ENCODE data around the gene ETV5. TPM values are rescaled to one million over a fixed set of nuclear protein-coding genes. Genes with fewer than 3 reads are reported as not detected.

The ETV5 gene
- total and polyA plus RNA-seq, 10 of the 15 experiments (the other 5 are each of a cell fraction or from before 2014, with no cell fraction given) = 5.0 to 18.4 (median 7.4) TPM

- no peaks in the 10 kb centered on the region for H3K36me3 ChIP-seq (ENCODE audit: control insufficient read depth in 2 of 2, insufficient read depth in 2 of 2, low read length in 1 of 2)
- no peaks in the 10 kb centered on the region; a peak in 1 of 4 replicates for H3K27me3 ChIP-seq (replicated peaks in 1 of 2; ENCODE audit: control insufficient read depth in 2 of 2, insufficient read depth in 2 of 2, low read length in 1 of 2)
- 32% methylated on average over 3 of the region's 3 CpGs for WGBS (ENCODE audit: insufficient coverage, insufficient replicate concordance, low lambda C conversion rate, missing lambda C conversion rate)
- no peaks in the 10 kb centered on the region; the same call in 2 of the 3 replicates for H3K9me3 ChIP-seq (replicated peaks; ENCODE audit: control insufficient read depth, insufficient read depth, low read length)
- peaks cover 6% of the 10 kb centered on the region for H3K4me1 ChIP-seq (ENCODE audit: control insufficient read depth, insufficient read depth, low read length)
- DNase-seq (ENCODE audit: low read depth, low spot score) (peak; percentile 40), ATAC-seq (peak; percentile 91), FAIRE-seq (peak; percentile 73)
- in situ Hi-C loops (cut with MboI) = no loop called here
- RAD21 ChIA-PET (ENCODE audit: unreplicated experiment) = no interaction called here
- BruUV-seq (replicated peaks) = no TSS peak
- no peak overlapping the region for H2AFZ ChIP-seq (ENCODE audit: control insufficient read depth, low read depth, low read length)
- CTCF ChIA-PET = no interaction called here
- POLR2A ChIA-PET = no interaction called here
- intact Hi-C loops (cut with micrococcal nuclease; ENCODE audit: unreplicated experiment) = no loop called here
- no peak overlapping the region for H3K4me3 ChIP-seq
- H4K20me1 ChIP-seq (ENCODE audit: control insufficient read depth, insufficient read depth) = no peaks in the 10 kb centered on the region
- H3K27ac ChIP-seq (ENCODE audit: control insufficient read depth, insufficient read depth) = no peak overlapping the region
- H3K9ac ChIP-seq (ENCODE audit: control insufficient read depth, insufficient read depth, low read length) = no peak overlapping the region
- H3K79me2 ChIP-seq (ENCODE audit: control insufficient read depth, insufficient read depth, low read length) = no peaks in the 10 kb centered on the region
- SMC1A ChIA-PET (ENCODE audit: uncharacterized antibody, unreplicated experiment) = interaction anchor here (0.7 to 3.4 kb wide), 4 partner anchors 9 to 194 kb away, joined by 3 to 11 read pairs (median 3); no protein-coding TSS in a partner anchor
- H3K4me2 ChIP-seq (ENCODE audit: control insufficient read depth, insufficient read depth) = peak overlapping the region; percentile 31; the same call in 1 of the 2 replicates
- TF ChIP-seq ATF2 (IDR thresholded peaks at IDR 0.05; ENCODE audit: low read length) = 0 out of 2 replicates have a peak, but pooled peaks have one; percentile 23
- 0 out of 2 replicates have a peak, but pooled peaks have one; percentile 17 for TF ChIP-seq CREM (IDR thresholded peaks at IDR 0.05; ENCODE audit: low read depth)
- TF ChIP-seq, protein P1, sequence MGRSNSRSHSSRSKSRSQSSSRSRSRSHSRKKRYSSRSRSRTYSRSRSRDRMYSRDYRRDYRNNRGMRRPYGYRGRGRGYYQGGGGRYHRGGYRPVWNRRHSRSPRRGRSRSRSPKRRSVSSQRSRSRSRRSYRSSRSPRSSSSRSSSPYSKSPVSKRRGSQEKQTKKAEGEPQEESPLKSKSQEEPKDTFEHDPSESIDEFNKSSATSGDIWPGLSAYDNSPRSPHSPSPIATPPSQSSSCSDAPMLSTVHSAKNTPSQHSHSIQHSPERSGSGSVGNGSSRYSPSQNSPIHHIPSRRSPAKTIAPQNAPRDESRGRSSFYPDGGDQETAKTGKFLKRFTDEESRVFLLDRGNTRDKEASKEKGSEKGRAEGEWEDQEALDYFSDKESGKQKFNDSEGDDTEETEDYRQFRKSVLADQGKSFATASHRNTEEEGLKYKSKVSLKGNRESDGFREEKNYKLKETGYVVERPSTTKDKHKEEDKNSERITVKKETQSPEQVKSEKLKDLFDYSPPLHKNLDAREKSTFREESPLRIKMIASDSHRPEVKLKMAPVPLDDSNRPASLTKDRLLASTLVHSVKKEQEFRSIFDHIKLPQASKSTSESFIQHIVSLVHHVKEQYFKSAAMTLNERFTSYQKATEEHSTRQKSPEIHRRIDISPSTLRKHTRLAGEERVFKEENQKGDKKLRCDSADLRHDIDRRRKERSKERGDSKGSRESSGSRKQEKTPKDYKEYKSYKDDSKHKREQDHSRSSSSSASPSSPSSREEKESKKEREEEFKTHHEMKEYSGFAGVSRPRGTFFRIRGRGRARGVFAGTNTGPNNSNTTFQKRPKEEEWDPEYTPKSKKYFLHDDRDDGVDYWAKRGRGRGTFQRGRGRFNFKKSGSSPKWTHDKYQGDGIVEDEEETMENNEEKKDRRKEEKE (IDR thresholded peaks at IDR 0.05) = no peak
- TF ChIP-seq MEF2B (IDR thresholded peaks at IDR 0.05; ENCODE audit: partially characterized antibody, poor library complexity, severe bottlenecking) = peak; percentile 16
- no peak for TF ChIP-seq RELA (IDR thresholded peaks at IDR 0.05; ENCODE audit: borderline replicate concordance, partially characterized antibody)
- no peak for TF ChIP-seq CHD1 (IDR thresholded peaks at IDR 0.05; ENCODE audit: low read depth, low read length)
- TF ChIP-seq MTA2 (IDR thresholded peaks at IDR 0.05; ENCODE audit: low read depth) = peak; percentile 58; the same call in 1 of the 2 replicates
- TF ChIP-seq NFIC (IDR thresholded peaks at IDR 0.05; ENCODE audit: low read depth, low read length) = peak; percentile 68
- 0 out of 4 replicates have a peak, but pooled peaks of 1 of the 2 experiments have one; percentile 5 for TF ChIP-seq EP300 (IDR thresholded peaks at IDR 0.05; ENCODE audit: borderline replicate concordance in 1 of 2, control insufficient read depth in 1 of 2, low read depth in 2 of 2, low read length in 2 of 2)
- peak; percentile 97 for TF ChIP-seq RUNX3 (IDR thresholded peaks at IDR 0.05; ENCODE audit: low read length)
- TF ChIP-seq IKZF1 (conservative IDR thresholded peaks at IDR 0.05) = 0 out of 2 replicates have a peak, but pooled peaks have one; percentile 28
- TF ChIP-seq, protein P2, sequence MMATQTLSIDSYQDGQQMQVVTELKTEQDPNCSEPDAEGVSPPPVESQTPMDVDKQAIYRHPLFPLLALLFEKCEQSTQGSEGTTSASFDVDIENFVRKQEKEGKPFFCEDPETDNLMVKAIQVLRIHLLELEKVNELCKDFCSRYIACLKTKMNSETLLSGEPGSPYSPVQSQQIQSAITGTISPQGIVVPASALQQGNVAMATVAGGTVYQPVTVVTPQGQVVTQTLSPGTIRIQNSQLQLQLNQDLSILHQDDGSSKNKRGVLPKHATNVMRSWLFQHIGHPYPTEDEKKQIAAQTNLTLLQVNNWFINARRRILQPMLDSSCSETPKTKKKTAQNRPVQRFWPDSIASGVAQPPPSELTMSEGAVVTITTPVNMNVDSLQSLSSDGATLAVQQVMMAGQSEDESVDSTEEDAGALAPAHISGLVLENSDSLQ (IDR thresholded peaks at IDR 0.05) = peak; percentile 35; the same call in 1 of the 2 replicates
- TF ChIP-seq CBFB (IDR thresholded peaks at IDR 0.05; ENCODE audit: low read depth) = 0 out of 2 replicates have a peak, but pooled peaks have one; percentile 69
- TF ChIP-seq, protein P3, sequence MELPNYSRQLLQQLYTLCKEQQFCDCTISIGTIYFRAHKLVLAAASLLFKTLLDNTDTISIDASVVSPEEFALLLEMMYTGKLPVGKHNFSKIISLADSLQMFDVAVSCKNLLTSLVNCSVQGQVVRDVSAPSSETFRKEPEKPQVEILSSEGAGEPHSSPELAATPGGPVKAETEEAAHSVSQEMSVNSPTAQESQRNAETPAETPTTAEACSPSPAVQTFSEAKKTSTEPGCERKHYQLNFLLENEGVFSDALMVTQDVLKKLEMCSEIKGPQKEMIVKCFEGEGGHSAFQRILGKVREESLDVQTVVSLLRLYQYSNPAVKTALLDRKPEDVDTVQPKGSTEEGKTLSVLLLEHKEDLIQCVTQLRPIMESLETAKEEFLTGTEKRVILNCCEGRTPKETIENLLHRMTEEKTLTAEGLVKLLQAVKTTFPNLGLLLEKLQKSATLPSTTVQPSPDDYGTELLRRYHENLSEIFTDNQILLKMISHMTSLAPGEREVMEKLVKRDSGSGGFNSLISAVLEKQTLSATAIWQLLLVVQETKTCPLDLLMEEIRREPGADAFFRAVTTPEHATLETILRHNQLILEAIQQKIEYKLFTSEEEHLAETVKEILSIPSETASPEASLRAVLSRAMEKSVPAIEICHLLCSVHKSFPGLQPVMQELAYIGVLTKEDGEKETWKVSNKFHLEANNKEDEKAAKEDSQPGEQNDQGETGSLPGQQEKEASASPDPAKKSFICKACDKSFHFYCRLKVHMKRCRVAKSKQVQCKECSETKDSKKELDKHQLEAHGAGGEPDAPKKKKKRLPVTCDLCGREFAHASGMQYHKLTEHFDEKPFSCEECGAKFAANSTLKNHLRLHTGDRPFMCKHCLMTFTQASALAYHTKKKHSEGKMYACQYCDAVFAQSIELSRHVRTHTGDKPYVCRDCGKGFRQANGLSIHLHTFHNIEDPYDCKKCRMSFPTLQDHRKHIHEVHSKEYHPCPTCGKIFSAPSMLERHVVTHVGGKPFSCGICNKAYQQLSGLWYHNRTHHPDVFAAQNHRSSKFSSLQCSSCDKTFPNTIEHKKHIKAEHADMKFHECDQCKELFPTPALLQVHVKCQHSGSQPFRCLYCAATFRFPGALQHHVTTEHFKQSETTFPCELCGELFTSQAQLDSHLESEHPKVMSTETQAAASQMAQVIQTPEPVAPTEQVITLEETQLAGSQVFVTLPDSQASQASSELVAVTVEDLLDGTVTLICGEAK (IDR thresholded peaks at IDR 0.05; ENCODE audit: borderline replicate concordance) = no peak
Observed at GRCh38 chr3:186060222-186060621, 48.7 kb downstream of the ETV5 start.

Data from GM12878 (cell line).